Heart left ventricle (tissue), 16 donors: Measurements from ENCODE around the gene CYB5B. TPM values are rescaled to one million over a fixed set of nuclear protein-coding genes. Genes with fewer than 3 reads are reported as not detected.
A peak's percentile ranks its signal among the peaks of the same experiment; 100 is the strongest.

Experiments
- ATAC-seq, 4 donors: fragments of 200-7000 bp; cut with Tn5 transposase; one replicate each; pipeline ENCODE4 v1.9.1; 2020 to 2022; ENCODE audit warnings: moderate library complexity in 4 of 4, mild to moderate bottlenecking in 3 of 4, moderate number of reproducible peaks in 1 of 4
- DNase-seq, 5 donors: peaks; one replicate each; pipeline ENCODE4 v3.0.0-alpha.2; 2020
- H3K27ac ChIP-seq, 12 donors: fragments of 200-600 bp; sonication (generic) in 4 of 12; one replicate each; pipeline versions ENCODE4 v1.5.0 to v1.8.0; 2016 to 2022; ENCODE audit warnings: mild to moderate bottlenecking in 2 of 12
- H3K27me3 ChIP-seq, 9 donors: fragments of 200-600 bp; sonication (generic) in 2 of 9; one replicate each; pipeline versions ENCODE4 v1.5.1 to v1.8.0; 2016 to 2022; ENCODE audit warnings: mild to moderate bottlenecking in 3 of 9
- H3K36me3 ChIP-seq, 9 donors: fragments of 200-600 bp; sonication (generic) in 2 of 9; one replicate each; pipeline versions ENCODE4 v1.5.0 to v1.8.0; 2018 to 2022; ENCODE audit warnings: mild to moderate bottlenecking in 2 of 9
- H3K4me1 ChIP-seq, 12 donors: fragments of 200-600 bp; sonication (generic) in 4 of 12; one replicate each; pipeline versions ENCODE4 v1.5.0 to v1.8.0; 2016 to 2022; ENCODE audit warnings: mild to moderate bottlenecking in 3 of 12
- H3K4me3 ChIP-seq, 12 donors: fragments of 200-600 bp; sonication (generic) in 4 of 12; one replicate each; pipeline versions ENCODE4 v1.5.0 to v1.8.0; 2017 to 2022; ENCODE audit warnings: mild to moderate bottlenecking in 9 of 12, moderate library complexity in 4 of 12
- H3K9me3 ChIP-seq, 12 donors: fragments of 200-600 bp; sonication (generic) in 4 of 12; one replicate each; pipeline versions ENCODE4 v1.5.0 to v1.8.0; 2016 to 2022; ENCODE audit warnings: mild to moderate bottlenecking in 1 of 12
- POLR2A ChIP-seq, 2 donors: fragments of 450-650 bp; IDR thresholded peaks; one replicate each; pipeline ENCODE4 v1.6.1; 2017; ENCODE audit warnings: antibody characterized with exemption in 2 of 2, mild to moderate bottlenecking in 2 of 2, moderate library complexity in 2 of 2
- WGBS, 4 donors: extraction: QIAGEN DNeasy Blood & Tissue Kit in 2 of 4; methylation state at CpG; one replicate each; pipeline versions ENCODE4 v1.1.5 to v1.1.7; 2013 to 2018; 5-methylcytosine and 5-hydroxymethylcytosine counted together
- intact Hi-C, 10 donors: fragments of 100-400 bp; cut with DNase I; formaldehyde crosslinking; loops; one replicate each; pipeline versions ENCODE4 v1.11.1 to v1.14.2; 2022
- polyA plus RNA-seq, 2 donors: library from polyadenylated mRNA; stranded (reverse); fragments of 200-250 nt; gene quantifications; one replicate each; pipeline ENCODE4 v1.2.3, GENCODE V29; 2013
- total RNA-seq, 9 donors: library from RNA; depleted of rRNA in 2 of 9; stranded (reverse); fragments of >200 nt in 2 of 9; fragmentation: NEBNext Ultra II Directional in 3 of 9; extraction: Animal tissue kit (Norgen Biotek cat#: 25700) in 3 of 9; gene quantifications; one replicate each; pipeline versions ENCODE4 v1.1.0 to v1.2.4, GENCODE V29; 2016 to 2023
- TF ChIP-seq, protein P1 (sequence below), 12 donors: fragments of 200-600 bp; sonication (generic) in 4 of 12; IDR thresholded peaks; one replicate each; pipeline versions ENCODE4 v1.5.0 to v1.8.0; 2018 to 2022; ENCODE audit warnings: antibody characterized with exemption in 12 of 12, mild to moderate bottlenecking in 5 of 12
- donor health status: ischemic (EF 13 %, LVEDD 7.1; RV severe dilation, severe dysfunction).
- donor health status: healthy with polysubstance abuse.
- donor health status: DM: no; HTN: yes; CAD: no.
- donor health status: DM: no; HTN: no; CAD: no.
- donor health status: ischemic (EF 25% LVEDD 6.9; RV normal size, moderate dysfunction).
- donor health status: ischemic (EF 25% LVEDD 5.7; RV mildly dilated, moderate dysfunction).
- donor health status: healthy.
- donor health status: DM: yes; HTN: yes; CAD: no.
- donor health status: ischemic (EF 35%, LVEDD 5.7; RV mildly dilated, moderate dysfunction).
- donor health status: nonischemic (EF 11% LVEDD 7.7; RV severe dilation, severe dysfunction).
- donor health status: DM: yes; HTN: yes; CAD: no.
- donor health status: PGD.
- donor health status: ischemic (EF 29% LVEDD 5.4; RV normal size, mild dysfunction).
- donor health status: nonischemic (EF 23%, LVEDD 6.1; RV moderate dilation, normal function).

The CYB5B gene
- total and polyA plus RNA-seq, 11 donors, result 31.1 to 89.2 (median 65.0) TPM

DNA sequence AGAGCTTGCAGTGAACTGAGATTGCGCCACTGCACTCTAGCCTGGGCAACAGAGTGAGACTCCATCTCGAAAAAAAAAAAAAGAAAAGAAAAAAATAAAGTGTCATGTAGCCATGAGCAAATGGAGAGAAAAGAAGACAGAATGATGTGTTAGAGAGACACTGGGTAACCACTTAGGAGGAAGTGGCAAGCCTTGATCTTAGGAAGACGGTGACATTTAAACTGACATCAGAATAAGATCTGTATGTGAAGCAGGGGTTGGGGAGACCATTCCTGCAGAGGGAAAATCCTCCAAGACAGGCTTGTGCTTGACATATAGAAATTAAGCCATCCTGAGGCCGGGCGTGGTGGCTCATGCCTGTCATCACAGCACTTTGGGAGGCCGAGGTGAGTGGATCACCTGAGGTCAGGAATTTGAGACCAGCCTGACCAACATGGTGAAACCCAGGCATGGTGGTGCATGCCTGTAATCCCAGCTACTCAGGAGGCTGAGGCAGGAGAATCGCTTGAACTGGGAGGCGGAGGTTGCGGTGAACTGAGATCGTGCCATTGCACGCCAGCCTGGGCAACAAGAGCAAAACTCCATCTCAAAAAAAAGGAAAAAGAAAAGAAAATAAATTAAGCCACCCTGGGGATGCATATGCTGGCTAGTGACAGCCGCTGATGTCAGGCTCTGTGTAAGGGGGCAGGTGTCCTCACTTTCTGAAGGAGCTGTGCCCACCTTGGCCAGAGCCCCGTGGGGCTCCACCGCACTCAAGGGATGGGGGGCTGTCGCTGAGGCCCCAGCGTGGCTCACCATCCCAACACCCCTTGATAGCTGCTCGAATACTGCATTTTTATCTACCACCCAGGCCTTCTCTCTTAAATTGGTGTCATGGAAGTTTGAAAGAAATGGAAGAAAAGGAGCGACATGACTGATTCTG is 13.1 kb upstream of the CYB5B start:
- DNase-seq, result no peak
- Histone ChIP-seq H3K27ac (no peak overlapping the region), H3K9me3 (no peaks in the 10 kb centered on the region), H3K4me1 (peaks cover 0 to 17% (median 3%) of the 10 kb centered on the region in 12 donors), H3K27me3 (no peaks in the 10 kb centered on the region), H3K36me3 (no peaks in the 10 kb centered on the region), H3K4me3 (no peak overlapping the region)
- WGBS, 4 donors, result 90 to 93% (median 92%) methylated on average over 18 of the region's 18 CpGs
- intact Hi-C loops, result no loop called here
- no peak for ATAC-seq
- TF ChIP-seq POLR2A (IDR thresholded peaks at IDR 0.05), result no peak
- TF ChIP-seq, protein P1, sequence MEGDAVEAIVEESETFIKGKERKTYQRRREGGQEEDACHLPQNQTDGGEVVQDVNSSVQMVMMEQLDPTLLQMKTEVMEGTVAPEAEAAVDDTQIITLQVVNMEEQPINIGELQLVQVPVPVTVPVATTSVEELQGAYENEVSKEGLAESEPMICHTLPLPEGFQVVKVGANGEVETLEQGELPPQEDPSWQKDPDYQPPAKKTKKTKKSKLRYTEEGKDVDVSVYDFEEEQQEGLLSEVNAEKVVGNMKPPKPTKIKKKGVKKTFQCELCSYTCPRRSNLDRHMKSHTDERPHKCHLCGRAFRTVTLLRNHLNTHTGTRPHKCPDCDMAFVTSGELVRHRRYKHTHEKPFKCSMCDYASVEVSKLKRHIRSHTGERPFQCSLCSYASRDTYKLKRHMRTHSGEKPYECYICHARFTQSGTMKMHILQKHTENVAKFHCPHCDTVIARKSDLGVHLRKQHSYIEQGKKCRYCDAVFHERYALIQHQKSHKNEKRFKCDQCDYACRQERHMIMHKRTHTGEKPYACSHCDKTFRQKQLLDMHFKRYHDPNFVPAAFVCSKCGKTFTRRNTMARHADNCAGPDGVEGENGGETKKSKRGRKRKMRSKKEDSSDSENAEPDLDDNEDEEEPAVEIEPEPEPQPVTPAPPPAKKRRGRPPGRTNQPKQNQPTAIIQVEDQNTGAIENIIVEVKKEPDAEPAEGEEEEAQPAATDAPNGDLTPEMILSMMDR (IDR thresholded peaks at IDR 0.05), result no peak

DNA sequence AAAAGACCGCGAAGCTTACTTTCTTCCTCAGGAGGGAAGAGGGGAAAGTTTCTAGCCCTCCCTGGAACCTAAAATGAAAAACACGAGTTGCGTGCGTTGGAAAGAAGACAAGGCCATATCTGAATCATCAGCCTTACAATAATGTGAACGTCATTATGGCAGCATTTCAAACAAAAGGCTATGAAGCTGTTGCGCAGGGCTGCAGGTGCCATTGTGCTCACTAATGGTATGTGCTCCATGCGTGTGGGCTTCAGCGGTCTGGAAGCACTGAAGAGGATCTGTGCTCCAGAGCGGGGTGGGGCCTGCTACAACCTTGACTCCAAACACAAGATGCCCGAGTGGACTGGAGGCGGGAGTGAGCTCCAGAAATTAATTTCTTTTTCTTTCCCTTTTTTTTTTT is 12.1 kb upstream of the CYB5B start:
- Histone ChIP-seq H3K27ac (no peak overlapping the region), H3K27me3 (no peaks in the 10 kb centered on the region), H3K4me1 (peaks cover 0 to 17% (median 3%) of the 10 kb centered on the region in 12 donors), H3K4me3 (no peak overlapping the region), H3K36me3 (no peaks in the 10 kb centered on the region), H3K9me3 (no peaks in the 10 kb centered on the region)
- intact Hi-C loops, result no loop called here
- WGBS, 4 donors, result 92 to 94% (median 92%) methylated on average over 12 of the region's 12 CpGs
- DNase-seq, result no peak
- TF ChIP-seq POLR2A (IDR thresholded peaks at IDR 0.05), result no peak
- TF ChIP-seq, protein P1 (IDR thresholded peaks at IDR 0.05), result no peak
- ATAC-seq, result no peak

DNA sequence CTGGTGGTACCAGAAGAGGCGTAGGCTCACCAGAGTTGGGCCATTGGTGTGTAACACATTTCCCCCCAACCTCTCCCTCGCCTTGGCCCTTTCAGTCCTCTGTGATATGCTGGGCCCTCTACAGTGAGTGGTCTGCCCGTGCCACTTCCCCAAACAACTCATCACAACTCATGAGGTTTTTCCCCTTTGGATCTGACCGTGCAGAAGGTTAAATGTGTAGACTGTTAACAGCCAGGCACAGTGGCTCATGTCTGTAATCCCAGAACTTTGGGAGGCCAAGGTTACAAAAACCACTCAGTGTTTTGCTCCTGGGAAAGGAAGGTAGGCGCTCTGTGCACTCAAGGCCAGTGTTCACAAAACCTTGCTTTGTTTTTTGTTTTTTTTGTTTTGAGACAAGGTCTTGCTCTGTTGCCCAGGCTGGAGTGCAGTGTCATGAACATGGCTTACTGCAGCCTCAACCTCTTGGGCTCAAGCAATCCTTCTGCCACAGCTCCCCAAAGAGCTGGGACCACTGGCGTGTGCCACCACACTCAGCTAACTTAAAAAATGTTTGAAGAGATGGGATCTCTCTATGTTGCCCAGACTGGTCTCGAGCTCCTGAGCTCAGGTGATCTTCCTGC is 11.3 kb upstream of the CYB5B start:
- DNase-seq, result no peak
- TF ChIP-seq, protein P1 (IDR thresholded peaks at IDR 0.05), result no peak
- no peak for TF ChIP-seq POLR2A (IDR thresholded peaks at IDR 0.05)
- Histone ChIP-seq H3K4me1 (peaks cover 0 to 21% (median 5%) of the 10 kb centered on the region in 12 donors), H3K36me3 (no peaks in the 10 kb centered on the region), H3K27ac (no peak overlapping the region), H3K9me3 (no peaks in the 10 kb centered on the region), H3K4me3 (no peak overlapping the region), H3K27me3 (no peaks in the 10 kb centered on the region)
- peak in 1 of 4 donors; percentile 13 for ATAC-seq
- 91 to 94% (median 92%) methylated on average over 7 of the region's 7 CpGs for WGBS, 4 donors
- intact Hi-C loops, result no loop called here

DNA sequence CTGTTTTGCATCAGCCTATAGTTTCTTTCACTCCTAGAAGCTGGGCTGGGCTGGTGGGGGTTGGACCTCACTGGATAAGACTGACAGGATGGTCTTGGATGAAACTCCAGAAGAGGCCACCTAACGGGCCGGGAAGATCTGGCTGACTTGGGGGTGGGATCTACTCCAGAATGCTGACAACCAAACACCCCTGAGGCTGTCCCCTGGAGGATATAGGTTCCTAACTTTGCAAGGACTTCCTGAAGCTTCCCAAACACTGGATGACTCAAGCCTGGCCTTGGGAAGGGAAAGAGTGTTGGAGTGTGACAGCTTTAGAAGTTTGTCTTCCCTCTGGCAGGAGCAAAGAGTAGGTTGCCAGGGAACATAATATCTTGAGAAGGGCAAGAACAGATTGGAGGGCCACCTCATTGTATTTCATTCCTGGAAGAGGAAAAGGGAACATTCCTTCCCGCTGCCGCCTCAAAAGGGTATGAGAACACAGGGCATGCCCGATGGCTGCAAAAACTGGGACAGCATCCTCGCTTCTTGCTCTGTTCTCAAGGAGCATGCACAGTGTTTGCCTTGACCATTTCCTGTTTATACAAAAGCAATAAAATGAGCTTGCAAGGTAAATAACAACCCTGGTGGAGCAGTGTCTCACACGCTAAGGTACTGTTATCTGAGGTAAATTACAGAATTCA is 6.8 kb upstream of the CYB5B start:
- Histone ChIP-seq H3K27ac (peak overlapping the region in 1 of 12 donors; percentile 47), H3K9me3 (no peaks in the 10 kb centered on the region), H3K4me1 (peaks cover 0 to 10% (median 0%) of the 10 kb centered on the region in 12 donors), H3K36me3 (no peaks in the 10 kb centered on the region), H3K4me3 (no peak overlapping the region), H3K27me3 (no peaks in the 10 kb centered on the region)
- no peak for TF ChIP-seq POLR2A (IDR thresholded peaks at IDR 0.05)
- DNase-seq, result no peak
- intact Hi-C loops, result no loop called here
- ATAC-seq, result peak; percentile 32 to 85 (median 72)
- 50 to 73% (median 65%) methylated on average over 7 of the region's 7 CpGs for WGBS, 4 donors
